Measurements from ENCODE around the gene TNFRSF21. TPM values are rescaled to one million over a fixed set of nuclear protein-coding genes. Genes with fewer than 3 reads are reported as not detected.

TNFRSF21 gene
- total and polyA plus RNA-seq, 9 of the 15 experiments (the other 6 are each of a cell fraction or from before 2014, with no cell fraction given) = 0.63 to 5.7 (median 2.2) TPM

- TF ChIP-seq CUX1 (CRISPR knock-in tag; IDR thresholded peaks at IDR 0.05) (peak; percentile 86), DACH1 (IDR thresholded peaks at IDR 0.05; ENCODE audit: partially characterized antibody) (peak; percentile 88), GABPB2 (CRISPR knock-in tag; conservative IDR thresholded peaks at IDR 0.05) (no peak), BRF1 (IDR thresholded peaks at IDR 0.05; ENCODE audit: borderline replicate concordance, extremely low read depth, insufficient read length) (no peak), MGA (IDR thresholded peaks at IDR 0.05) (peak; percentile 66), CAMTA2 (CRISPR knock-in tag; conservative IDR thresholded peaks at IDR 0.05) (no peak), XRCC5 (IDR thresholded peaks at IDR 0.05; ENCODE audit: low read depth, low read length) (peak; percentile 75), ZNF175 (CRISPR knock-in tag; IDR thresholded peaks at IDR 0.05; ENCODE audit: low read depth) (peak; percentile 90), HDGF (IDR thresholded peaks at IDR 0.05) (no peak)
Observed at GRCh38 chr6:47242483-47243386, 67.0 kb downstream of the TNFRSF21 start (continued).
